Left cardiac atrium (tissue), 4 donors: Measurements from ENCODE around the gene IL20RA. TPM values are rescaled to one million over a fixed set of nuclear protein-coding genes. Genes with fewer than 3 reads are reported as not detected.
A peak's percentile ranks its signal among the peaks of the same experiment; 100 is the strongest.

Experiments
- ATAC-seq, 2 donors: fragments of 200-7000 bp; cut with Tn5 transposase; one replicate each; pipeline ENCODE4 v1.9.1; 2020; ENCODE audit warnings: mild to moderate bottlenecking in 2 of 2, moderate library complexity in 2 of 2
- DNase-seq: peaks from one replicate; pipeline ENCODE4 v3.0.0-alpha.2; 2020
- intact Hi-C, 2 donors: fragments of 100-400 bp; cut with DNase I; formaldehyde crosslinking; loops; one replicate each; pipeline versions ENCODE4 v1.14.1 to v1.15.1; 2022 to 2023
- total RNA-seq, 2 donors: library from RNA; stranded (reverse); fragmentation: NEBNext Ultra II Directional; extraction: Animal tissue kit (Norgen Biotek cat#: 25700); gene quantifications; one replicate each; pipeline ENCODE4 v1.2.1, GENCODE V29; 2021
- donor health status: DM: no; HTN: yes; CAD: no.
- donor health status: DM: no; HTN: yes; CAD: no; lungs with severe emphysema.
- donor health status: DM: yes; HTN: yes; CAD: no.
- donor health status: Dilated cardiomyopathy.

IL20RA gene
- total RNA-seq, 2 donors from 2014 or later: 1.0 to 3.5 TPM

- intact Hi-C loops: loop anchor here in 1 of 2 donors (10.0 kb wide), 1 partner anchor 371 kb away; no protein-coding TSS in a partner anchor
- no peak for ATAC-seq
- DNase-seq: no peak
Observed at GRCh38 chr6:137015943-137016342, 28.8 kb downstream of the IL20RA start.

GRCh38 chr6:137013738-137014602 is 30.8 kb downstream of the IL20RA start:
- intact Hi-C loops: loop anchor here in 1 of 2 donors (10.0 kb wide), 1 partner anchor 369 kb away; no protein-coding TSS in a partner anchor
- no peak for DNase-seq
- peak; percentile 76 for ATAC-seq

- no peak for ATAC-seq
- intact Hi-C loops: loop anchor here in 1 of 2 donors (10.0 kb wide), 1 partner anchor 368 kb away; no protein-coding TSS in a partner anchor
- DNase-seq: no peak
Observed at GRCh38 chr6:137013031-137013430, 31.7 kb downstream of the IL20RA start.

- DNase-seq (no peak), ATAC-seq (no peak)
- intact Hi-C loops: loop anchor here in 1 of 2 donors (10.0 kb wide), 1 partner anchor 367 kb away; no protein-coding TSS in a partner anchor
Observed at GRCh38 chr6:137011406-137011805, 33.4 kb downstream of the IL20RA start.

- intact Hi-C loops: loop anchor here in 1 of 2 donors (10.0 kb wide), 1 partner anchor 365 kb away; no protein-coding TSS in a partner anchor
- DNase-seq: no peak
- ATAC-seq: no peak
Observed at GRCh38 chr6:137010128-137010718, 34.5 kb downstream of the IL20RA start.

GRCh38 chr6:137008204-137008603 is 36.6 kb downstream of the IL20RA start:
- intact Hi-C loops: loop anchor here in 1 of 2 donors (5.0 kb wide), 2 partner anchors 41 to 166 kb away; no protein-coding TSS in a partner anchor
- DNase-seq: no peak

GRCh38 chr6:137006056-137006455 is 38.7 kb downstream of the IL20RA start:
- ATAC-seq (no peak), DNase-seq (no peak)
- intact Hi-C loops: loop anchor here in 1 of 2 donors (5.0 kb wide), 2 partner anchors 39 to 164 kb away; no protein-coding TSS in a partner anchor

More at GRCh38 chr6:137008204-137008603, 36.6 kb downstream of the IL20RA start:
- ATAC-seq: no peak

GRCh38 chr6:137005073-137005472 is 39.7 kb downstream of the IL20RA start:
- intact Hi-C loops: loop anchor here in 1 of 2 donors (5.0 kb wide), 2 partner anchors 38 to 163 kb away; no protein-coding TSS in a partner anchor
- DNase-seq (no peak), ATAC-seq (no peak)

GRCh38 chr6:137002505-137002904 is 42.3 kb downstream of the IL20RA start:
- ATAC-seq: no peak

GRCh38 chr6:137001977-137002302 is 42.8 kb downstream of the IL20RA start:
- no peak for DNase-seq
- no peak for ATAC-seq
- intact Hi-C loops: no loop called here

More at GRCh38 chr6:137002505-137002904, 42.3 kb downstream of the IL20RA start:
- DNase-seq: no peak
- intact Hi-C loops: no loop called here

GRCh38 chr6:137001299-137001976 is 43.3 kb downstream of the IL20RA start:
- ATAC-seq (no peak), DNase-seq (no peak)
- intact Hi-C loops: no loop called here

- intact Hi-C loops: no loop called here
- ATAC-seq (no peak), DNase-seq (no peak)
Observed at GRCh38 chr6:137000825-137001224, 43.9 kb downstream of the IL20RA start.

GRCh38 chr6:136995521-136995920 is 49.2 kb downstream of the IL20RA start:
- ATAC-seq (no peak), DNase-seq (no peak)
- intact Hi-C loops: no loop called here

GRCh38 chr6:136994782-136995181 is 50.0 kb downstream of the IL20RA start:
- ATAC-seq (no peak), DNase-seq (no peak)
- intact Hi-C loops: no loop called here

- no peak for DNase-seq
- no peak for ATAC-seq
- intact Hi-C loops: no loop called here
Observed at GRCh38 chr6:136992113-136992512, 52.7 kb downstream of the IL20RA start.

- DNase-seq (no peak), ATAC-seq (no peak)
- intact Hi-C loops: no loop called here
Observed at GRCh38 chr6:136991646-136992045, 53.1 kb downstream of the IL20RA start.

- DNase-seq: no peak
- no peak for ATAC-seq
- intact Hi-C loops: no loop called here
Observed at GRCh38 chr6:136990754-136991153, 54.0 kb downstream of the IL20RA start.

GRCh38 chr6:136990242-136990578 is 54.6 kb downstream of the IL20RA start:
- ATAC-seq: no peak
- intact Hi-C loops: no loop called here
- no peak for DNase-seq

GRCh38 chr6:136989571-136990241 is 55.1 kb downstream of the IL20RA start:
- intact Hi-C loops: no loop called here
- DNase-seq: no peak
- ATAC-seq: peak; percentile 87 to 92
